Neutrophil (primary cell): ENCODE data around the gene INTS1.
"Not testable (repeated sequence)": the region's sequence is repeated elsewhere in the genome, so short reads cannot be mapped to it uniquely, and the experiment has no call there.

Experiments
- H3K27ac ChIP-seq: fragments of 200-600 bp; sonication (generic); 2 replicates; pipeline ENCODE4 v1.5.1; 2016; ENCODE audit warnings: mild to moderate bottlenecking, moderate library complexity
- H3K27me3 ChIP-seq: fragments of 200-600 bp; sonication (generic); 2 replicates; pipeline ENCODE4 v1.6.0; 2016; ENCODE audit warnings: mild to moderate bottlenecking
- H3K36me3 ChIP-seq: fragments of 200-600 bp; sonication (generic); 2 replicates; pipeline ENCODE4 v1.5.1; 2017
- H3K4me1 ChIP-seq, 2 experiments: fragments of 200-600 bp in 1 of 2; sonication (generic) in 1 of 2; 1 replicate in 1 of 2; 2 replicates in 1 of 2; pipeline versions ENCODE4 v1.5.1 to v1.6.1; 2013 to 2016; ENCODE audit warnings: low read depth in 1 of 2, low read length in 1 of 2, mild to moderate bottlenecking in 1 of 2, moderate library complexity in 1 of 2; ENCODE audit not compliant: control insufficient read depth in 1 of 2, insufficient read depth in 1 of 2
- H3K4me3 ChIP-seq, 2 experiments: fragments of 200-600 bp in 1 of 2; sonication (generic) in 1 of 2; 1 replicate in 1 of 2; 2 replicates in 1 of 2; pipeline ENCODE4 v1.5.1; 2013 to 2016; ENCODE audit warnings: low read depth in 1 of 2, low read length in 1 of 2, mild to moderate bottlenecking in 1 of 2, moderate library complexity in 1 of 2
- H3K9me3 ChIP-seq: fragments of 200-600 bp; sonication (generic); 2 replicates; pipeline ENCODE4 v1.5.1; 2016
- TF ChIP-seq, protein P1 (sequence below): fragments of 200-600 bp; sonication (generic); IDR thresholded peaks from 2 replicates; pipeline ENCODE4 v1.5.1; 2016; ENCODE audit warnings: antibody characterized with exemption

INTS1 gene

DNA sequence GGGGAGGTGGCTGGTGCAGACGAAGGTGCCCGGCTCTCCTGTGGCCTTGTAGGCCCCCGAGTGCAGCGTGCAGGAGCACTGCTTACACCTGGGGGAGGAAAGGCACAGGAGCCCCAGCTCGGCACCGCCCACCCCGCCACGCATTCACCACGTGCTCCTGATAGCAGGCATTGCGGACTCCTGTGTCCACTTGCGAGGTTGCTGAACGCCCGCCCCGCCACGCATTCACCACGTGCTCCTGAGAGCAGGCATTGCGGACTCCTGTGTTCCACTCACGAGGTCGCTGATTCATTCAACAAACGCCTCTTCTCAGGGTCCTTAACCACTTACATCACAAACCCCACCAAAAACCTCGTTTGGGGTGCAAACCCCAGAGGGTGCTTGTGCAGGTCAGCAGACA is 58.8 kb downstream of the INTS1 start:
- TF ChIP-seq, protein P1, sequence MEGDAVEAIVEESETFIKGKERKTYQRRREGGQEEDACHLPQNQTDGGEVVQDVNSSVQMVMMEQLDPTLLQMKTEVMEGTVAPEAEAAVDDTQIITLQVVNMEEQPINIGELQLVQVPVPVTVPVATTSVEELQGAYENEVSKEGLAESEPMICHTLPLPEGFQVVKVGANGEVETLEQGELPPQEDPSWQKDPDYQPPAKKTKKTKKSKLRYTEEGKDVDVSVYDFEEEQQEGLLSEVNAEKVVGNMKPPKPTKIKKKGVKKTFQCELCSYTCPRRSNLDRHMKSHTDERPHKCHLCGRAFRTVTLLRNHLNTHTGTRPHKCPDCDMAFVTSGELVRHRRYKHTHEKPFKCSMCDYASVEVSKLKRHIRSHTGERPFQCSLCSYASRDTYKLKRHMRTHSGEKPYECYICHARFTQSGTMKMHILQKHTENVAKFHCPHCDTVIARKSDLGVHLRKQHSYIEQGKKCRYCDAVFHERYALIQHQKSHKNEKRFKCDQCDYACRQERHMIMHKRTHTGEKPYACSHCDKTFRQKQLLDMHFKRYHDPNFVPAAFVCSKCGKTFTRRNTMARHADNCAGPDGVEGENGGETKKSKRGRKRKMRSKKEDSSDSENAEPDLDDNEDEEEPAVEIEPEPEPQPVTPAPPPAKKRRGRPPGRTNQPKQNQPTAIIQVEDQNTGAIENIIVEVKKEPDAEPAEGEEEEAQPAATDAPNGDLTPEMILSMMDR: no peak
- H3K27me3 ChIP-seq: no peaks in the 10 kb centered on the region
- H3K27ac ChIP-seq: no peak overlapping the region
- H3K9me3 ChIP-seq: no peaks in the 10 kb centered on the region
- no peaks in the 10 kb centered on the region for H3K4me1 ChIP-seq
- no peak overlapping the region for H3K4me3 ChIP-seq
- peaks cover 34% of the 10 kb centered on the region for H3K36me3 ChIP-seq

DNA sequence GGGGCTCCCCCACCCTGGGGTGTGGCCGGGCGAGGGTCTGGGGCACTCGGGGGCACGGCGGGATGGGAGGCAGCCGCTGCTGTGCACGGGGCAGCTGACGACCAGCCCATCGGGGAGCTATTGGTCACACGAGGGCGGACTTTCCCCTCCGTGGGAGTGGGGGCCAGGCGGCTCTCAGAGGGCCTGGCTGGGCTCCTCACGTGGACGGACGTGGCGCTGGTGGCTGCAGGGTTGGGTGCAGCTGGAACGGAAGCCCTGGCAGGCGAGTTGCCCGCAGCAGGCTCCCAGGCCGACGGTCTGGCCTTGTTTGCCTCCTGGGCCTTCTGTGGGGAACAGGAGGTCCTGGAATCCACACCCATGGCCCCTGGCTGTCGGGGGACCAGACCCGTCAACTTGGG is 59.3 kb downstream of the INTS1 start:
- TF ChIP-seq, protein P1: no peak
- Histone ChIP-seq H3K36me3 (peaks cover 34% of the 10 kb centered on the region), H3K4me3 (no peak overlapping the region), H3K4me1 (no peaks in the 10 kb centered on the region), H3K27ac (no peak overlapping the region), H3K27me3 (no peaks in the 10 kb centered on the region), H3K9me3 (no peaks in the 10 kb centered on the region)

DNA sequence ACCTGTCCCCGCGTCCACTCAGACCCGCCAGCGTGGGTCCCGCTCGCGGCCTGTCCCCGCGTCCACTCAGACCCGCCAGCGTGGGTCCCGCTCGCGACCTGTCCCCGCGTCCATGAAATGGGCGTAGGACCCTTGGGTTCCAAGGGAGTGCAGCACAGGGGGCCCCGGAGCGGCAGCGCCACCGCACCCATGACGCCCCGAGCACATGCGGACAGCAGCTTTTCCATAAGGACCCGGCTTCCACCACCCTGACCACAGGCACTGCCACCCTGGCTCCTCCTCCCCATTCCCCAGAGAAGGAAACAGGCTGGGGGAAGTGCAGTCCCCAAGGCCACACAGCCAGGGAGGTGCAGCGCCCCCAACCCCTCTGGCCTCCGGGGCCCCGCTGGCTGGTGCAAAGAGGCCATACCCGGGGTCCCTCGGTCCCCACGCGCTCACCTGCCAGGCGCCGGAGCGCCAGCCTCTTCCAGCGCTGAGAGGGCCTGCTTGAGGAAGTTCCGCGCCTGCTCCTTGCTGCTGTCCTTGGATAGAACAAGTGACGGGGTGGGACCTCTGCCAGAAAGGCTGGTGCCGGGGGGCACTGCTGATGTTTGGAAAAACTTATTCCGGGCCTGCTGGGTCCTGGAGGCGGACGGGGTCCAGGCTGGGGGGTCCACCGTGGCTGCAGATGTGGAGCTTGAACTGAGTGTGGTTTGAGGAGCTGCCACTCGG is 59.8 kb downstream of the INTS1 start:
- Histone ChIP-seq H3K27me3 (no peaks in the 10 kb centered on the region), H3K36me3 (peaks cover 31% of the 10 kb centered on the region), H3K4me1 (no peaks in the 10 kb centered on the region), H3K27ac (no peak overlapping the region), H3K9me3 (no peaks in the 10 kb centered on the region), H3K4me3 (no peak overlapping the region)
- TF ChIP-seq, protein P1: no peak

DNA sequence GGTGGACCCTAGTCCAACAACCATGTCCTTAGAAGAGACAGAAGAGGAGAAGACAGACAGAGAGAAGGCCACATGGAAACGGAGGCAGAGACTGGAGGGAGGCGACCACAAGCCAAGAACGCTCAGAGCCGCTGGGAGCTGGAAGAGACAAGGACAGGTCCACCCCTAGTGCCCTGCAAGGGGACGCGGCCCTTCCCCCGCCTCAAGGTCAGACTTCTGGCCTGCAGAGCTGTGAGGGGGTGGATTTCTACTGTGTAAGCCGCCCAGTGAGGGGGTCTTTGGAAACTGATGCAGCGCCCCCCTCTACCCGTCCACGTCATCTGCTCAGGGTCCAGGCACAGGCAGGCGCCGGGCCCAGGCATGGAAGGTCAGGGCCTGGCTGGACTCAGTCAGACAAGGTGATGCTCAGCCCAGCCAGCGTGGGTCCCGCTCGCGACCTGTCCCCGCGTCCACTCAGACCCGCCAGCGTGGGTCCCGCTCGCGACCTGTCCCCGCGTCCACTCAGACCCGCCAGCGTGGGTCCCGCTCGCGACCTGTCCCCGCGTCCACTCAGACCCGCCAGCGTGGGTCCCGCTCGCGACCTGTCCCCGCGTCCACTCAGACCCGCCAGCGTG is 60.5 kb downstream of the INTS1 start:
- H3K36me3 ChIP-seq: peaks cover 32% of the 10 kb centered on the region
- H3K4me1 ChIP-seq, H3K9me3 ChIP-seq, H3K4me3 ChIP-seq, H3K27ac ChIP-seq, H3K27me3 ChIP-seq: not testable (repeated sequence)

DNA sequence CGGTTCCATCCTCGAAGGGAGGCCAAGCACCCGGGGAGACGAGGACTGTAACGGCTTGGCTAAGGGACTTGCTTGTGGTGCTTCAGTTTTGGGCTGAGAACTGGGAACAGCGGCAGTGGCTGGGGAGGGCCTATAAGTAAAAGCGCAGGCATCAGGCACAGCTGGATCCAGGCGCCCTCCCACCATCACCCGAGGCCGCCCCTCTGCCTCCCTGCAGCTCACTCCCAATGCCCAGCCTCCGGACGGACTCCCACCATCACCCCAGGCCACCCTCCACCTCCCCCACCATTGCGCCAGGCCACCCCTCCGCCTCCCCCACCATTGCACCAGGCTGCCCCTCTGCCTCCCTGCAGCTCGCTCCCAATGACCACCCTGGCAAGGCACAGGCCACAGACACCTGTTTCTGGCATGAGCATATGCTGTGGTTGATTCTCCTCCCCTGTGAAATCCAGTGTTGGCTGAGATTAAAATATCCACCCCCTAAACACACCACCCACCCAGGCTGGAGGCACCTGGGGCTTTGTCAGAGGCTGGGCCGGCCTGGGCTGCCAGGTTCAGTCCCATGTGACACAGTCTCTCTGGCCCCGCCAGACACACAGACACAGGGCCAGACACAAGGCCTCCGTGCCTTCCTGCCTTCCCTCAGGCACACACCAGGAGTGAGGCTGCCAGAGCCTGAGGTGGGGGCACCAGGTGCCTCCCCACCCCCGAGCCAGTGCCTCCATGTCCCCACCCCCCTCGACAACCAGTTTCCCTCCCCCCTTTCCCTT is 61.6 kb downstream of the INTS1 start:
- Histone ChIP-seq H3K4me3 (no peak overlapping the region), H3K27me3 (no peaks in the 10 kb centered on the region), H3K9me3 (no peaks in the 10 kb centered on the region), H3K4me1 (no peaks in the 10 kb centered on the region), H3K27ac (no peak overlapping the region), H3K36me3 (peaks cover 40% of the 10 kb centered on the region)
- TF ChIP-seq, protein P1: no peak
